Mesenteric fat pad (tissue), 1 donor: ENCODE measurements around the gene U2AF1. TPM values are rescaled to one million over a fixed set of nuclear protein-coding genes. Genes with fewer than 3 reads are reported as not detected.
"Not testable (repeated sequence)": the region's sequence is repeated elsewhere in the genome, so short reads cannot be mapped to it uniquely, and the experiment has no call there.

Experiments
- DNase-seq: peaks from one replicate; pipeline ENCODE4 v3.0.0-alpha.2; 2020; ENCODE audit warnings: low spot score
- total RNA-seq: library from RNA; stranded (reverse); fragmentation: NEBNext Ultra II Directional; extraction: Animal tissue kit (Norgen Biotek cat#: 25700); gene quantifications from one replicate; pipeline ENCODE4 v1.2.1, GENCODE V29; 2021
- donor health status: DM: yes; HTN: yes; CAD: no.

The U2AF1 gene
- total RNA-seq, 1 donor from 2014 or later = 24.1 TPM

DNA sequence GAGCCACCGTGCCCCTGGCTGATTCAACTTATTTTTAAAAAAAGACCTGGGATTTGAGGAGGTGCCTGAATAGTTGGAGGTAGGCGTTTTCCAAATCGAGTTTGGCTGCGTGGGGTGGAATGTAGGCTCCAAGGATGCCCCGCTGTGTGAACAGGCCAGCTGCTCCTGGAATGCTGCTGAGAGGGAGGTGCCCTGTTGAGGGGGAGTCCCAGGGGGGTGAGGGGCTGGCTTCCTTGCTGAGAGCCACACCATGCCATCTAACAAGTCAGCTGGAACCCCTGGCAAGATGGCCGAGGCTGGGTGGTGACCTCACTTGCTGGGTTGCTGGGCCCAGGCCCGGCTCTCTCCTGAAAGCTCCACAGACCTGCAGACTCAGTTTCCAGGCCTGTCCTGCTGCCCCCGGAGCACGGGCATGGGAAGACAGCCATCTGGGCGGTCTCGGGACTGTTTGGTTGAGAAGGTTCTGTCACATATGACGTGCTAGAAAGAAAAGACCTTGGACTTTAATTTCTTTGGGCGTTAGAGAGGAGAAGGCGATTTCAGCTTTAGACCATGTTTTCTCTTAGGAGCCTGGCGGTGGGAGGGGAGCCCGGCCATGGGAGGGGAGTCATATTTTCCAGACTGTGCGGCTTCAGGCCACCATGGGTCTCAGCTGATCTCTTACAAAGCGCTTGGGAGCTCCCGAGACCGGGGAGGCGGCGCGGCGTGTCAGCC is 24.6 kb downstream of the U2AF1 start:
- not testable (repeated sequence) for DNase-seq

DNA sequence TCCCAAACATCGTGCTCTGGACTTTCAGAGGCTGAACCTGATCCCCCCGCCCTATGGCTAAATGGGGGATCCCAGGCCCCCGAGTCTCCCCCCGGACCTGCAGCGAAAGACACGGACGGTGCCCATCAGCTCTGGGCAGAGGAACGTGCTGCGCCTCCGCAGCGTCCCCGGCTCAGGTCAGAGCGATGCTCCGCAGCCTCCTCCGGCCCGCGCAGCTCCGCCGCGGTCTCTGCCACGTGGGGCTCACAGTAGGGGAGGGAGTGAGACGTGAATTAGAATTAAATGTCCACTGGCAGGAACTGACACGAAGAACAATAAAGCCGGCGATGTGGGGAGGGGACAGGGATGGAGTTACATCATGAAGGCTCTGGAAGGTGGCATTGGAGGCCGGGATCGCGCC is 30.7 kb downstream of the U2AF1 start:
- DNase-seq = not testable (repeated sequence)

- DNase-seq = not testable (repeated sequence)
Observed at GRCh38 chr21:43076023-43076637, 31.2 kb downstream of the U2AF1 start.

- DNase-seq = not testable (repeated sequence)
Observed at GRCh38 chr21:43075170-43076022, 32.0 kb downstream of the U2AF1 start, which contains the start of gene CBS. Gene CBS, minus strand, starts transcription at chr21:43075835. Its CDS starts 3,642 bp downstream, at chr21:43072193.

- DNase-seq = not testable (repeated sequence)
Observed at GRCh38 chr21:43074401-43075169, 32.8 kb downstream of the U2AF1 start.

GRCh38 chr21:43072742-43073141 is 34.6 kb downstream of the U2AF1 start:
- DNase-seq = not testable (repeated sequence)

GRCh38 chr21:43069682-43070081 is 37.7 kb downstream of the U2AF1 start:
- not testable (repeated sequence) for DNase-seq

- DNase-seq = not testable (repeated sequence)
Observed at GRCh38 chr21:43068065-43068464, 39.3 kb downstream of the U2AF1 start.

GRCh38 chr21:43066690-43067089 is 40.7 kb downstream of the U2AF1 start:
- not testable (repeated sequence) for DNase-seq

GRCh38 chr21:43065991-43066390 is 41.4 kb downstream of the U2AF1 start:
- not testable (repeated sequence) for DNase-seq

DNA sequence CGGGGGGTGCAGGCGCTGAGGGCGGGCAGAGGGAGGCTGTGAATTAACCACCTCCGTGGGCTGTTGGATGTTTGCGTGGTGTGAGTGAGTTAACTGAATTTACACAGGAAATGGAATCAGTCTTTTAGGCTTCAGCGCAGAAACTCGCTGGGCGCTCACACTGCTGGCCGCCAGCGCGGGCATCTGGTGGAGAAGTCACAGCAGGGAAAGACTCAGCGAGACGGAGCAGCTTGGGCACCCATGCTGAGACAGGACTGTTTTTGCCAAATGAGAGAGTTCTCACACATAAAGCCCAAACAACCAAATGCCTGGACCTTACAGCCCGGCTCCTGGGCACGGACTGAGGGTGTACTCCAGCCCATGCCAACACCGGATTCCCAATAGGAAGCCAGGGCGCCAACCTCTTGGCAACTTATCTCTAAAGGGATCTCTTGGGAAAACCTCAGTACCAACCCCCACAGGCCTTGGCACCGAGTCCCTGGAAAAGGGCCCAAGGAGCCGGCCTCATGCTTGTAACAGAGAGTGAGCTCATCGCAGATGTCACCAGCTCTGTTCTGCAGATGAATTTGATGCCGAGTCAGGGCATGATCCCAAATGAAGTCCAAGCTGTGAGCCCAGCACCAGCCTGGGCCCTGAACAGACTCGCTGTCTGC is 43.0 kb downstream of the U2AF1 start:
- not testable (repeated sequence) for DNase-seq

DNA sequence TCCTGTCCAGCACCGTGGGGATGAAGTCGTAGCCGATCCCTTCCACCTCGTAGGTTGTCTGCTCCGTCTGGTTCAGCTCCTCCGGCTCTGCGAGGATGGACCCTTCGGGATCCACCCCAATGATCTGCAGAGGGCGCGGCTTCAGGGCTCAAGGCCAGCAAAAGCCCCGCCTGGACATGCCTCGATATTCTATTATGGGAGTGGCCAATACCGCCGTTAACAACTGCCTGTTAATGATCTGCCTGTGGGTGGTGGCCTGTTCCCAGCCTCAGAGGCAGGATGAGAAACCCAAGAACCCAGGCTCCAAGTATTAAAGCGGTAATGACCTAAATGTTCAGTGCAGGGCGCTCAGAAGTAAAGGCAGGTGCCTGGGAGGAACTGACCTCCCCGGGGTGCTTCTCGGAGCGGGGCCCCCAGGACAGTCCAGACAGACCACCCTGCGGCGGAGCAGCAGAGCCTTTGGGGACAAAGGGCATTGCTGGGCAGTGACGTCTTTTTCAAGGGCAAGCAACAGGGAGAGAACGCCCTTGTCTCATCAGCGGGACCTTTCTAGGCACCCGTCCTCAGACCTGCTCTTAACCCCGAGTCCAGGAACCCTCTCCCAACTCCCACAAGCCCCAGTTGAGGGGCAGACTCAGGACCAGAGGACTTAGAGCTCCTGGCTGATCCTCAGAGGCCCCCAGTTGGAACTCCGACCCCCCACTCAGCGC is 44.3 kb downstream of the U2AF1 start:
- not testable (repeated sequence) for DNase-seq

GRCh38 chr21:43053112-43053511 is 54.3 kb downstream of the U2AF1 start:
- not testable (repeated sequence) for DNase-seq

- not testable (repeated sequence) for DNase-seq
Observed at GRCh38 chr21:43045876-43046821, 61.2 kb downstream of the U2AF1 start.

DNA sequence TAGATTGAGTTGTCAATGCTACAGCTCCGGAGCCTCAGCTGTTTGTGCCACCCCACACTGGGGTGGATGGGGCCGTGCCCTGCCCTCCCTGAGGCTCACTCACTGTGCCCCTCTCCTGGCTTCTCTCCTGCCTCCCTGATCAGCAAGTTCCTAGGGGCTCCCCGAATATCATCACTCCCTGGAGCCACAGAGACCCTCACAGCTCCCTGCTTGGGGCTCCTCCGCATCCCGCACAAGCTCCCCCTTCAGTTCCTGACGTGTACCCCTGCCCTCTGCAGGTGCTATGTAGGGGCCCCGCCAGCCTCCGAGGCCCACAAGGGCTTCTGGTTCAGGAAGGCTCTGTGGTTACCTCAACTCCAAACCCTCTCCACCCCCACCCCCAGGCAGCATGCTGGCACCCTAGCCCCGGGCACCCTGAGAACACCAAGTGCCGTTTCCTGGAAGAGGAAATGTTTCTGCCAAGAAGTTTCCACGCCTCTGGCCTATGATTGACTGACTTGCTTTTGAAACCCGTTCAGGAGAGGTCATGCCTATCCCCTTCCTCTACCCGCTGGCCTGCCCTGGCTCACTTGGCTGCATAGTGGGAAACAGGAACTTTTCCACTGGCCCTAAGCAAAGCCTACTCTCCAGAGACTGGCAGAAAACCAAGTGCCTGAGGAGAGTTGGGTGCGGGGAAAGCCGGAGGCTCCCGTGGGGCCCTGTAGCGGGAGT is 62.0 kb downstream of the U2AF1 start:
- DNase-seq = not testable (repeated sequence)

DNA sequence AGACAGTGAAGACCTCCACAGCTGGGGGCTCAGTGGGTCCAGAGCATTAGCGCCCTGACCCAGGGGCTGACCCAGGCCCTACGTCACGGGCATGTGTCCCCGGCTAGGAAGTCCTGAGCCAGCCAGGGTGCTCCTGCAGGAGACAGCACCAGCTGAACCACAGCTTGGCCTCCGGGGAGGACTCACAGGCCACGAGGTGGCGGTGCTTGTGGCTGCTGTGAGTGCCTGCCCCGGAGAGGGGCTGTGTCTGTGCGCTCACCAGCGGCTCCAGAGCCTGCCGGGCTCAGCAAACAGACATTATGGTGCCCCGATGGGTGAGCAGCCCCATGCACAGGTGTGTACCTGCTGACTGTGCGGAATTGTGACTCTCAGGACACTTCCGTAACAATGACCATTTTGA is 62.8 kb downstream of the U2AF1 start:
- not testable (repeated sequence) for DNase-seq

GRCh38 chr21:43043291-43043690 is 64.1 kb downstream of the U2AF1 start:
- DNase-seq = not testable (repeated sequence)
